Measurements from ENCODE around the gene DDC. TPM values are rescaled to one million over a fixed set of nuclear protein-coding genes. Genes with fewer than 3 reads are reported as not detected.
A peak's percentile ranks its signal among the peaks of the same experiment; 100 is the strongest.
"Not testable (repeated sequence)": the region's sequence is repeated elsewhere in the genome, so short reads cannot be mapped to it uniquely, and the experiment has no call there.

The DDC gene
- total RNA-seq, 1 donor from 2014 or later = 0.35 TPM

GRCh38 chr7:50594734-50595485 is 29.7 kb upstream of the DDC start:
- Mint-ChIP-seq H3K4me1 (peaks cover 18% of the 10 kb centered on the region), H3K9me3 (no peaks in the 10 kb centered on the region), H3K27ac (peak overlapping the region; percentile 13), H3K36me3 (ENCODE audit: low read depth) (no peaks in the 10 kb centered on the region), H3K4me3 (peak overlapping the region; percentile 4), H3K27me3 (peaks cover 5% of the 10 kb centered on the region)
- intact Hi-C loops (cut with micrococcal nuclease) = loop anchor here (2.0 to 10.0 kb wide), 4 partner anchors 16 to 232 kb away; partner anchors contain the start of gene FIGNL1
- peak; percentile 54 for DNase-seq

GRCh38 chr7:50594136-50594535 is 28.9 kb upstream of the DDC start:
- H3K36me3 Mint-ChIP-seq (ENCODE audit: low read depth) = no peaks in the 10 kb centered on the region
- intact Hi-C loops (cut with micrococcal nuclease) = loop anchor here (2.0 to 10.0 kb wide), 2 partner anchors 17 to 59 kb away; no protein-coding TSS in a partner anchor
- peaks cover 18% of the 10 kb centered on the region for H3K4me1 Mint-ChIP-seq
- H3K27ac Mint-ChIP-seq = no peak overlapping the region
- no peak overlapping the region for H3K4me3 Mint-ChIP-seq
- no peaks in the 10 kb centered on the region for H3K9me3 Mint-ChIP-seq
- H3K27me3 Mint-ChIP-seq = peaks cover 5% of the 10 kb centered on the region
- DNase-seq = peak; percentile 67

GRCh38 chr7:50592940-50593339 is 27.7 kb upstream of the DDC start:
- no peak for DNase-seq
- Mint-ChIP-seq H3K4me3 (no peak overlapping the region), H3K36me3 (ENCODE audit: low read depth) (no peaks in the 10 kb centered on the region), H3K4me1 (peaks cover 18% of the 10 kb centered on the region), H3K9me3 (no peaks in the 10 kb centered on the region), H3K27me3 (peaks cover 6% of the 10 kb centered on the region), H3K27ac (no peak overlapping the region)
- intact Hi-C loops (cut with micrococcal nuclease) = loop anchor here (10.0 kb wide), 1 partner anchor 58 kb away; no protein-coding TSS in a partner anchor

GRCh38 chr7:50591480-50592438 is 26.6 kb upstream of the DDC start:
- peak; percentile 51 for DNase-seq
- no peak overlapping the region for H3K27ac Mint-ChIP-seq
- H3K4me3 Mint-ChIP-seq = no peak overlapping the region
- peaks cover 18% of the 10 kb centered on the region for H3K4me1 Mint-ChIP-seq
- intact Hi-C loops (cut with micrococcal nuclease) = loop anchor here (10.0 kb wide), 1 partner anchor 57 kb away; no protein-coding TSS in a partner anchor
- peaks cover 10% of the 10 kb centered on the region for H3K27me3 Mint-ChIP-seq
- H3K36me3 Mint-ChIP-seq (ENCODE audit: low read depth) = no peaks in the 10 kb centered on the region
- no peaks in the 10 kb centered on the region for H3K9me3 Mint-ChIP-seq

GRCh38 chr7:50591098-50591479 is 25.9 kb upstream of the DDC start:
- Mint-ChIP-seq H3K36me3 (ENCODE audit: low read depth) (no peaks in the 10 kb centered on the region), H3K27ac (no peak overlapping the region), H3K27me3 (peaks cover 10% of the 10 kb centered on the region), H3K4me3 (no peak overlapping the region), H3K9me3 (no peaks in the 10 kb centered on the region), H3K4me1 (peaks cover 18% of the 10 kb centered on the region)
- DNase-seq = peak; percentile 47
- intact Hi-C loops (cut with micrococcal nuclease) = loop anchor here (10.0 kb wide), 1 partner anchor 56 kb away; no protein-coding TSS in a partner anchor

GRCh38 chr7:50590535-50590934 is 25.3 kb upstream of the DDC start:
- Mint-ChIP-seq H3K9me3 (no peaks in the 10 kb centered on the region), H3K36me3 (ENCODE audit: low read depth) (no peaks in the 10 kb centered on the region), H3K4me3 (no peak overlapping the region), H3K4me1 (peaks cover 17% of the 10 kb centered on the region), H3K27ac (no peak overlapping the region), H3K27me3 (peaks cover 10% of the 10 kb centered on the region)
- intact Hi-C loops (cut with micrococcal nuclease) = loop anchor here (10.0 kb wide), 1 partner anchor 56 kb away; no protein-coding TSS in a partner anchor
- DNase-seq = no peak

GRCh38 chr7:50589364-50589763 is 24.2 kb upstream of the DDC start:
- DNase-seq = peak; percentile 37
- Mint-ChIP-seq H3K36me3 (ENCODE audit: low read depth) (no peaks in the 10 kb centered on the region), H3K27ac (no peak overlapping the region), H3K4me3 (no peak overlapping the region), H3K9me3 (no peaks in the 10 kb centered on the region), H3K4me1 (peaks cover 5% of the 10 kb centered on the region), H3K27me3 (peaks cover 10% of the 10 kb centered on the region)
- intact Hi-C loops (cut with micrococcal nuclease) = no loop called here

- peaks cover 10% of the 10 kb centered on the region for H3K27me3 Mint-ChIP-seq
- no peak overlapping the region for H3K27ac Mint-ChIP-seq
- no peak overlapping the region for H3K4me3 Mint-ChIP-seq
- peaks cover 1% of the 10 kb centered on the region for H3K4me1 Mint-ChIP-seq
- intact Hi-C loops (cut with micrococcal nuclease) = no loop called here
- no peaks in the 10 kb centered on the region for H3K36me3 Mint-ChIP-seq (ENCODE audit: low read depth)
- DNase-seq = peak; percentile 52
- H3K9me3 Mint-ChIP-seq = no peaks in the 10 kb centered on the region
Observed at GRCh38 chr7:50588937-50589336, 23.7 kb upstream of the DDC start.

- Mint-ChIP-seq H3K36me3 (ENCODE audit: low read depth) (no peaks in the 10 kb centered on the region), H3K27ac (no peak overlapping the region), H3K9me3 (peaks cover under 1% of the 10 kb centered on the region), H3K4me1 (no peaks in the 10 kb centered on the region), H3K27me3 (peaks cover 8% of the 10 kb centered on the region), H3K4me3 (no peak overlapping the region)
- intact Hi-C loops (cut with micrococcal nuclease) = no loop called here
- no peak for DNase-seq
Observed at GRCh38 chr7:50587737-50588136, 22.5 kb upstream of the DDC start.

GRCh38 chr7:50584793-50585408 is 19.7 kb upstream of the DDC start:
- peaks cover 11% of the 10 kb centered on the region for H3K9me3 Mint-ChIP-seq
- H3K36me3 Mint-ChIP-seq (ENCODE audit: low read depth) = no peaks in the 10 kb centered on the region
- intact Hi-C loops (cut with micrococcal nuclease) = no loop called here
- H3K4me1 Mint-ChIP-seq = no peaks in the 10 kb centered on the region
- peaks cover 16% of the 10 kb centered on the region for H3K27me3 Mint-ChIP-seq
- DNase-seq = no peak
- H3K27ac Mint-ChIP-seq = no peak overlapping the region
- H3K4me3 Mint-ChIP-seq = no peak overlapping the region

- Mint-ChIP-seq H3K4me3 (no peak overlapping the region), H3K9me3 (peaks cover 11% of the 10 kb centered on the region), H3K4me1 (no peaks in the 10 kb centered on the region), H3K27me3 (peaks cover 14% of the 10 kb centered on the region), H3K36me3 (ENCODE audit: low read depth) (no peaks in the 10 kb centered on the region), H3K27ac (no peak overlapping the region)
- DNase-seq = no peak
- intact Hi-C loops (cut with micrococcal nuclease) = no loop called here
Observed at GRCh38 chr7:50584386-50584785, 19.2 kb upstream of the DDC start.

- H3K36me3 Mint-ChIP-seq (ENCODE audit: low read depth); H3K27ac Mint-ChIP-seq; intact Hi-C loops (cut with micrococcal nuclease); H3K4me3 Mint-ChIP-seq; H3K4me1 Mint-ChIP-seq; DNase-seq: not testable (repeated sequence)
- Mint-ChIP-seq H3K9me3 (peaks cover 11% of the 10 kb centered on the region), H3K27me3 (peaks cover 13% of the 10 kb centered on the region)
Observed at GRCh38 chr7:50583295-50583694, 18.1 kb upstream of the DDC start.

- DNase-seq; H3K4me3 Mint-ChIP-seq; H3K27ac Mint-ChIP-seq; H3K4me1 Mint-ChIP-seq; intact Hi-C loops (cut with micrococcal nuclease); H3K36me3 Mint-ChIP-seq (ENCODE audit: low read depth): not testable (repeated sequence)
- peaks cover 14% of the 10 kb centered on the region for H3K9me3 Mint-ChIP-seq
- H3K27me3 Mint-ChIP-seq = peaks cover 10% of the 10 kb centered on the region
Observed at GRCh38 chr7:50582271-50582670, 17.1 kb upstream of the DDC start.

All from activated CD4-positive, alpha-beta T cell treated with anti-CD3 and anti-CD28 coated beads, Interleukin-2, amount 10 ng/mL, durations not matched to agents 24 days and 14 days (primary cell).